Stimulated activated naive CD8-positive, alpha-beta T cell treated with anti-CD3 and anti-CD28 coated beads, Interleukin-15, amount 100 ng/mL, for 72 hours (primary cell): ENCODE results near the gene STXBP2.

ENCODE experiments used
- ATAC-seq: fragments of 150-1000 bp; cut with Tn5 transposase; 2 replicates; pipeline ENCODE4 v1.10.0; 2021; ENCODE audit warnings: mild to moderate bottlenecking, moderate library complexity
- DNase-seq, 2 donors: peaks; one replicate each; pipeline ENCODE4 v3.0.0; 2021 to 2022
- H3K27ac Mint-ChIP-seq, 2 donors: one replicate each; pipeline ENCODE4 v1.8.0; 2022; ENCODE audit warnings: mild to moderate bottlenecking in 2 of 2, mixed read lengths in 2 of 2, moderate library complexity in 2 of 2
- H3K27me3 Mint-ChIP-seq: one replicate; pipeline ENCODE4 v1.8.0; 2022; ENCODE audit warnings: mixed read lengths
- H3K4me1 Mint-ChIP-seq: one replicate; pipeline ENCODE4 v1.8.0; 2022; ENCODE audit warnings: mild to moderate bottlenecking, mixed read lengths
- H3K4me3 Mint-ChIP-seq, 2 donors: one replicate each; pipeline ENCODE4 v1.8.0; 2022; ENCODE audit warnings: mild to moderate bottlenecking in 2 of 2, mixed read lengths in 2 of 2, moderate library complexity in 1 of 2
- H3K9me3 Mint-ChIP-seq, 2 donors: one replicate each; pipeline ENCODE4 v1.8.0; 2022; ENCODE audit warnings: mixed read lengths in 2 of 2

Gene STXBP2

DNA sequence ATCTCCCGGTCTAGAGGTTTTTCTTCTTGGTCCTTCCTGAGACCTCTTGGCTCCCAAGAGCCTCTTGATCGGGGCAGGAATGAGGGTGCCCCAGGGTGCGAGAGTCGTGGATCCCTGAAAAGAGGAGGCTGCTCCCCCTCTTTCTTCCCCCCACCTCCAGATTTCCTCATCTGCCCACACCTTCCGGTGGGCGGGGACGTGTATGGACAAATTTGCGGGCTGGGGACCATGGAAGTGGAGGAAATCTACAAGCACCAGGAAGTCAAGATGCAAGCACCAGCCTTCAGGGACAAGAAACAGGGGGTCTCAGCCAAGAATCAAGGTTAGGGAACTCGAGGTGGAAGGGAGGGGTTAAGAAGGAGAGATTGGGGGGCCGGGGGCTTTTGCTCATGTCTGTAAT is 39.9 kb downstream of the STXBP2 start, which contains the start of gene MCEMP1:
TSS of gene MCEMP1 (plus strand) at position 237 of the 400 bp plus-strand sequence. CDS start at position 268, 31 bp downstream.
- H3K27ac Mint-ChIP-seq = no peak within 1 kb of the TSS
- no peaks in the 10 kb centered on the region for H3K9me3 Mint-ChIP-seq
- peaks cover 55% of the 10 kb centered on the region for H3K27me3 Mint-ChIP-seq
- ATAC-seq (no peak), DNase-seq (no peak)
- H3K4me1 Mint-ChIP-seq = peaks cover 67% of the 10 kb centered on the region
- H3K4me3 Mint-ChIP-seq = peak within 1 kb of the TSS in 1 of 2 donors; percentile 67

DNA sequence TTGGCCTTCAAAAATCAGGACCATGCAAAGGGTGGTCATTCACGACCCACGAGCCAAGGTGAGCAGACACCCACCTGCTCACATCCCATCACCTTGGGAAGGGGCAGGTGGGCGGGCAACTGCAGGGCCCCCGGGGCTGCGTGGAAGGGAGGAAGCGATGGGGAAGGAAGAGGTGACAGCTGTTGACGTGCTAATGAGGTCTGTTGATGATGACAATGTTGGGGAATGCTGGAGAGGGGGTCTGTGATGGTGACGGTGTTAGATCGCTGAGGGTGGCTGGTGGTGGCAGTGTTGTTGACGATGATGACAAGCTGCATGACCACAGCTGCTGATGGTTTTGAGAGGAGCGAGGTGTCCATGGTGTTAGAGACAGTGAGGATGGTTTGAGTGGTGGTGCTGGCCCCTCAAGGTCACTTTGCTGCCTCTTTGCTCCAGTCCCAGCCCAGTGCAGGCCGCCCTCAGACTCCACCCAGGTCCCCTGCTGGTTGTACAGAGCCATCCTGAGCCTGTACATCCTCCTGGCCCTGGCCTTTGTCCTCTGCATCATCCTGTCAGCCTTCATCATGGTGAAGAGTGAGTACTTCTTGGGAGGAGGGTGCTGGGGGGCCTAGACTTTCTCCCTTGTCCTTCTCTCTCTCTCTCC is 40.9 kb downstream of the STXBP2 start:
- Mint-ChIP-seq H3K27ac (no peak overlapping the region), H3K27me3 (peaks cover 50% of the 10 kb centered on the region), H3K4me3 (peak overlapping the region in 1 of 2 donors; percentile 23), H3K4me1 (peaks cover 76% of the 10 kb centered on the region), H3K9me3 (no peaks in the 10 kb centered on the region)
- DNase-seq (no peak), ATAC-seq (no peak)

GRCh38 chr19:7678971-7679751 is 42.3 kb downstream of the STXBP2 start:
- peak overlapping the region; percentile 46 to 99 for H3K4me3 Mint-ChIP-seq
- peak; percentile 66 to 74 for DNase-seq
- H3K27me3 Mint-ChIP-seq = peaks cover 45% of the 10 kb centered on the region
- H3K27ac Mint-ChIP-seq = peak overlapping the region; percentile 1 to 50
- no peaks in the 10 kb centered on the region for H3K9me3 Mint-ChIP-seq
- ATAC-seq = peak; percentile 75
- peaks cover 76% of the 10 kb centered on the region for H3K4me1 Mint-ChIP-seq

- peaks cover 36% of the 10 kb centered on the region for H3K27me3 Mint-ChIP-seq
- H3K4me1 Mint-ChIP-seq = peaks cover 69% of the 10 kb centered on the region
- no peak for ATAC-seq
- peak in 1 of 2 donors; percentile 34 for DNase-seq
- H3K27ac Mint-ChIP-seq = peak overlapping the region in 1 of 2 donors; percentile 86
- no peaks in the 10 kb centered on the region for H3K9me3 Mint-ChIP-seq
- H3K4me3 Mint-ChIP-seq = peak overlapping the region; percentile 49 to 99
Measured at GRCh38 chr19:7679771-7680605, 43.1 kb downstream of the STXBP2 start.

- ATAC-seq = peak; percentile 28
- Mint-ChIP-seq H3K4me1 (peaks cover 73% of the 10 kb centered on the region), H3K9me3 (no peaks in the 10 kb centered on the region), H3K4me3 (peak within 1 kb of the TSS; percentile 95 to 99), H3K27me3 (peaks cover 28% of the 10 kb centered on the region), H3K27ac (peak within 1 kb of the TSS; percentile 97 to 99)
- peak; percentile 87 to 90 for DNase-seq
Measured at GRCh38 chr19:7680606-7681339, 43.9 kb downstream of the STXBP2 start, which contains the start of gene TRAPPC5. Gene TRAPPC5 (plus strand): TSS chr19:7680833. CDS start chr19:7682254, 1,421 bp downstream.

DNA sequence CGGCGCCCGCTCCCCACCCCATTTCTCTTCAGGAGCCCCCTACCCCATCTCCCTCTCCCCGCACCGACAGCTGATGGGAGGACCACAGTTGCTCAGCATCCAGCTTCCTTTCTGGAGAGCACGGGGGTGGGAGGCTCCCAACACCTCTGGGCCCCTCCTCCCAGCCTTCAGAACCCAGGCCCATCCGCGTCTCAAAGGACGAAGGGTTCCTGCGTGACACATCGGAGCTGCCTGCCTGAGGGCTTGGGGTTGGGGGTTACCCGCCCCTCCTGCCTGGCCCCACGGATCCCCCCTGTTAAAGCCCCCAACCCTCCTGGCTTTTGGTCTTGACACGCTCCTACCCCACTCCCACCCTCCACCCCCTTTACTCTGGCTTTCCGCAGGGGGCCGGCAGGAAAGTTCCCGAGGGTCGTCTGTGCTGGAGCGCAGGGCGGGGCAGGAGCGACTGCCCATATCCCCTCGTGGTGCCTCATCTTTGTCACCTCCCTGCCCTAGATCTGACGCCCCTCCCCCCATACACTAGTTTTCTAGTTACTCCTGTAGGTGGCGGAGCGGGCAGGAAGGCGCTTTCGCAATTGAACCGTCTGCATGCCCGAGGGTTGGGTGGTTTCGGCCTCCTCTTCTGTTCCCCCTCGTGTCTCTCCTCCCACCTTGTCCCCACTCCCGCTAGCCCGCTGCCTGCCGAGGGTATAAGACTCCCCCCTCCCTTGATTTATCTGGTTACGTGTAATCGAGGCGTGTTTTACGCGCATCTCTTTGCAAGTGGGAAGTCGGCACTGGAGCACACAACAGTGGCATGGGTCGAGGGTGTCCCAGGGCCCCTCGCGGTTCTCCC is 44.6 kb downstream of the STXBP2 start:
- Mint-ChIP-seq H3K4me3 (peak overlapping the region; percentile 95 to 99), H3K9me3 (no peaks in the 10 kb centered on the region), H3K27ac (peak overlapping the region; percentile 97 to 99), H3K27me3 (peaks cover 21% of the 10 kb centered on the region), H3K4me1 (peaks cover 71% of the 10 kb centered on the region)
- DNase-seq (peak; percentile 87 to 89), ATAC-seq (peak; percentile 70)

- ATAC-seq (no peak), DNase-seq (no peak)
- Mint-ChIP-seq H3K4me1 (peaks cover 63% of the 10 kb centered on the region), H3K27ac (peak overlapping the region in 1 of 2 donors; percentile 85), H3K4me3 (peak overlapping the region; percentile 95 to 99), H3K9me3 (no peaks in the 10 kb centered on the region), H3K27me3 (peaks cover 13% of the 10 kb centered on the region)
Measured at GRCh38 chr19:7682175-7682855, 45.4 kb downstream of the STXBP2 start.

DNA sequence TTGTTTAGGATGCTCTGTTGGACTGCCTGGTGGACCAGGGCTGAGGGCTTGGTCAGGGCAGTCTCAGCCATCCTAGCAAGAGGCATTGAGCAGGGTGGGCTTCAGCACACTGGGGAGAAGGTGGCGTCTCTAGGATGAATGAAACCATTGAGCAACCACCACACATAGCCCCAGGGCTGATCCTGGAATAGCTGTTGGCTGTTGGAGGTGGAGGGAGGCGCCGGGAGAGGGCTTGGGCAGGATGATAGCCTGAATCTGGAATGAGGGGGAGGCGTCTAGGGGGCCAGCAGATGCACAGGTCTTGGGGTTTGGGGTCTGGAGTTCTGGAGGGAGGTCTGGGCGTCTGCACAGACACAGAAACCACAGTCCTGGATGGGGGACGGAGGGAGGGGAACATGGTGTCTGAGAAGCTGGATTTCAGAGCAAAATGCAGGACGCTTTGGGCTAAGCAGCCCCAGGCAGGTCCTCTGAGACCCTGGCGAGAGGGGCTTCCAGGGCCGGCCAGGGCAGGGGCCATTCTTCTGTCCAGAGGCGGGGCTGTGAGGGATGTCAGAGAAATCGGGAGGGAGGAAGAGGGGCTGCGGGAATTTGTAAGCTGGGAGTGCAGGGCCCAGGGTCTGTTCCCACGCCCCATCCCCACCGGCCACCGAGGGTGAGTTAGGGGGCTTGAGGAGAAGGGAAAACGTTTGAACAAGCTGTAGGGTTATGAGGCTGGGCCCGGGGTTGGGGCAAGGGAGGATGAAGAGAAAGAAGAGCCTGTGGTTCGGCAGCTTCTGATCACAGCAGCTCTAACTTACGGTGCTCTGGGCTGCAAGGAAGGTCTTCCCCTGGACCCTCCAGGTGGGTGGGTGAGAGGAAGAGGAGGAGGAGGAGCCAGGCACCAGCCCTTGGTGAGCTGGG is 48.9 kb downstream of the STXBP2 start:
- peak overlapping the region in 1 of 2 donors; percentile 27 for H3K27ac Mint-ChIP-seq
- H3K27me3 Mint-ChIP-seq = no peaks in the 10 kb centered on the region
- no peak for DNase-seq
- no peaks in the 10 kb centered on the region for H3K9me3 Mint-ChIP-seq
- H3K4me3 Mint-ChIP-seq = no peak overlapping the region
- peaks cover 32% of the 10 kb centered on the region for H3K4me1 Mint-ChIP-seq
- no peak for ATAC-seq

- Mint-ChIP-seq H3K4me1 (peaks cover 21% of the 10 kb centered on the region), H3K9me3 (no peaks in the 10 kb centered on the region), H3K4me3 (no peak overlapping the region), H3K27me3 (no peaks in the 10 kb centered on the region), H3K27ac (no peak overlapping the region)
- no peak for DNase-seq
- ATAC-seq = no peak
Measured at GRCh38 chr19:7687177-7687576, 50.3 kb downstream of the STXBP2 start.

- H3K4me3 Mint-ChIP-seq = no peak overlapping the region
- no peak for ATAC-seq
- H3K4me1 Mint-ChIP-seq = peaks cover 12% of the 10 kb centered on the region
- no peak overlapping the region for H3K27ac Mint-ChIP-seq
- H3K9me3 Mint-ChIP-seq = no peaks in the 10 kb centered on the region
- no peaks in the 10 kb centered on the region for H3K27me3 Mint-ChIP-seq
- no peak for DNase-seq
Measured at GRCh38 chr19:7689165-7689564, 52.3 kb downstream of the STXBP2 start.

DNA sequence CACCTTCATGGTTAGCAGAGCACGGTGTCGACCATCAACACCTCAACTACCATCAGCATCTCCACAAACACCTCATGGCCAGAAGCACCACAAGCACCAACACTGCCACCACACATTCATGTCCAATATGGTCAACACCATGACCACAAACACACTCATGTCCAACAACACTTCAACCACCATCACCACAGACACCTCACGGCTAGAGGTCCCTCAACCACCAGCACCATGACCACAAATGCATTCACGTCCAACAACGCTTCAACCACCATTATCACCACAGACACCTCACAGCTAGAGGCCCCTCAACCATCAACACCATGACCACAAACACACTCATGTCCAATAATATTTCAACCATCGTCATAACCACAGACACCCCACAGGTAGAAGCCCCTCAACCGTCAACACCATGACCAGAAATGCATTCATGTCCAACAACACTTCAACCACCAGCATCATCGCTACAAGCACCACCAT is 53.9 kb downstream of the STXBP2 start:
- no peak overlapping the region for H3K4me3 Mint-ChIP-seq
- H3K27me3 Mint-ChIP-seq = no peaks in the 10 kb centered on the region
- no peaks in the 10 kb centered on the region for H3K9me3 Mint-ChIP-seq
- no peak overlapping the region for H3K27ac Mint-ChIP-seq
- peak; percentile 66 for ATAC-seq
- peak; percentile 56 to 69 for DNase-seq
- H3K4me1 Mint-ChIP-seq = peaks cover 5% of the 10 kb centered on the region

DNA sequence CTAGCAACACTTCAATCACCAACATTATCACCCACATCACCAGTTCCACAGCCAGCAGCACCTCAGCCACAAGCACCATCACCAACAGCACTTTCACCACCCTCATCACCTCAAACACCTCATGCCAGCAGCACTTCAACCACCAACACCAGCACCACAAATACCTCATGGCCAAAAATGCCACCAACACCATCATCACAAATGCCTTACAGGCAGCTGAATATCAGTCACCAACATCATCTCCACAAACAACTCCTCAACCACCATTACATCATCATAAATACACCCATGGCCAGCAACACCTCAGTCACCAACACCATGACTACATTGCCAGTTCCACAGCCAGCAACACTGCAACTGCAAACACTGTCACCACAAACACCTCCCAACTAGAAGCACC is 54.6 kb downstream of the STXBP2 start:
- DNase-seq = peak; percentile 60 to 71
- Mint-ChIP-seq H3K27me3 (peaks cover 2% of the 10 kb centered on the region), H3K9me3 (no peaks in the 10 kb centered on the region), H3K4me3 (no peak overlapping the region), H3K27ac (no peak overlapping the region), H3K4me1 (no peaks in the 10 kb centered on the region)
- ATAC-seq = peak; percentile 76
